ENCODE results near the gene DYNLT2. TPM values are rescaled to one million over a fixed set of nuclear protein-coding genes. Genes with fewer than 3 reads are reported as not detected.

The DYNLT2 gene
- total RNA-seq, 2 donors from 2014 or later, result 1.5 to 1.7 TPM

DNA sequence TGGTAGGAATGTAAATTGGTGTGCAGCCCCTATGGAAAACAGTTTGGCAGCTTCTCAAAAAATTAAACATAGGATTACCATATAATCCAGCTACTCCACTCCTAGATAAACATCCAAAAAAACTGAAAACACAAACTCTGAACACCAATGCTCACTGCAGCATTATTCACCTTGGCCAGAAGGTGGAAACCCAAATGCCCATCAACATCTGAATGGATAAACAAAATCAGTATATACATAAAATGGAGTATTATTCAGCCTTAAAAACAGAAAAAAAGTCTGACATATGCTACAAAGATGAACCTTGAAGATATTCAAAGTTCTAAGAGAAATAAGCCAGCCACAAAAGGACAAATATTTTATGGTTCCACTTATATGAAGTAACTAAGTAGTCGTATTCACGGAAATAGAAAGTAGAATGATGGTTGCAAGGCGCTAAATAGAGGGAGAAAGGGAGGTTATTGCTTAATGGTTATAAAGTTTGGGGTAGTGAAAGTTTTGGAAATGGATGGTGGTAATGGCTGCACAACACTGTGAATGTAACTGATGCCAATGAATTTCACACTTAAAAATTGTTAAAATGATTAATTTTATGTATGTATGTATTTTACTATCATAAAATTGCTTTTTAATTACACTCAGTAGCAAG is 31.0 kb downstream of the DYNLT2 start:
- H3K9me3 ChIP-seq (ENCODE audit: control insufficient read depth, low read length), result no peaks in the 10 kb centered on the region

DNA sequence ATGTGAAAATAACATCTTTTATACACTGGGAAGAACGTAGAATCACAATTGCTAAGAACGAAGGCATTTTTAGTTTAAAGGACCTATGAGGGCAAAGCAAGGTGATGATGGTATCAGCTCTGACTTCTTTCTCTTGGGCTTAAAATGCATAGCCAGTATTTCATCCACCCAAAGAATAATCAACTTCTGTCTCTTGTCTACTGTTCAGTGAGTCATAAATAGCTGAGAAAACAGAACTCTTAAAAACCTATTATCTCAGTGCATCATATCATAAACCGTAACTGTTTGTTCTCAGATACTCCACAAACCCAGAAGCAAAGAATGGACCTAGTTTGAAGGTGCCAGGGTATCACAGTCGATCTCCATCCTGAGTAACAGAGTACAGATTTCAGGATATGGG is 32.3 kb downstream of the DYNLT2 start:
- Mint-ChIP-seq H3K27me3 (ENCODE audit: insufficient read depth) (no peaks in the 10 kb centered on the region), H3K27ac (no peak overlapping the region), H3K9me3 (no peaks in the 10 kb centered on the region), H3K36me3 (ENCODE audit: low read depth) (peaks cover 41% of the 10 kb centered on the region), H3K4me3 (no peak overlapping the region), H3K4me1 (peaks cover 12% of the 10 kb centered on the region)
- DNase-seq, result no peak
- Histone ChIP-seq H3K9ac (ENCODE audit: extremely low read depth, low read length, poor library complexity, severe bottlenecking) (no peak overlapping the region), H3K36me3 (ENCODE audit: control insufficient read depth, insufficient read depth, low read length) (peaks cover 62% of the 10 kb centered on the region), H3K9me3 (ENCODE audit: control insufficient read depth, low read length) (no peaks in the 10 kb centered on the region), H3K4me3 (ENCODE audit: low read length) (no peak overlapping the region), H3K27ac (ENCODE audit: low read depth, low read length) (no peak overlapping the region), H3K4me1 (ENCODE audit: control insufficient read depth, insufficient read depth, low read length) (no peaks in the 10 kb centered on the region), H3K27me3 (ENCODE audit: control insufficient read depth, insufficient read depth, low read length, poor library complexity, severe bottlenecking) (no peaks in the 10 kb centered on the region)
- 96 to 100% methylated on average over 1 to 4 of the region's 4 CpGs for WGBS, 2 experiments (ENCODE audit: insufficient coverage in 1 of 2, insufficient read length in 1 of 2)
- no peak for TF ChIP-seq CTCF (conservative IDR thresholded peaks at IDR 0.05)

More for the DNA sequence above, 31.0 kb downstream of the DYNLT2 start:
- Mint-ChIP-seq H3K36me3 (ENCODE audit: low read depth) (peaks cover 30% of the 10 kb centered on the region), H3K27ac (no peak overlapping the region), H3K27me3 (ENCODE audit: insufficient read depth) (no peaks in the 10 kb centered on the region), H3K4me3 (no peak overlapping the region), H3K4me1 (peaks cover 12% of the 10 kb centered on the region), H3K9me3 (no peaks in the 10 kb centered on the region)
- TF ChIP-seq CTCF (conservative IDR thresholded peaks at IDR 0.05), result peak; percentile 55
- DNase-seq, result no peak
- Histone ChIP-seq H3K9ac (ENCODE audit: extremely low read depth, low read length, poor library complexity, severe bottlenecking) (no peak overlapping the region), H3K4me3 (ENCODE audit: low read length) (peak overlapping the region; percentile 96), H3K36me3 (ENCODE audit: control insufficient read depth, insufficient read depth, low read length) (peaks cover 50% of the 10 kb centered on the region), H3K27ac (ENCODE audit: low read depth, low read length) (no peak overlapping the region), H3K4me1 (ENCODE audit: control insufficient read depth, insufficient read depth, low read length) (no peaks in the 10 kb centered on the region), H3K27me3 (ENCODE audit: control insufficient read depth, insufficient read depth, low read length, poor library complexity, severe bottlenecking) (no peaks in the 10 kb centered on the region)
- 96 to 98% methylated on average over 3 of the region's 3 CpGs for WGBS, 2 experiments (ENCODE audit: insufficient coverage in 1 of 2, insufficient read length in 1 of 2)

DNA sequence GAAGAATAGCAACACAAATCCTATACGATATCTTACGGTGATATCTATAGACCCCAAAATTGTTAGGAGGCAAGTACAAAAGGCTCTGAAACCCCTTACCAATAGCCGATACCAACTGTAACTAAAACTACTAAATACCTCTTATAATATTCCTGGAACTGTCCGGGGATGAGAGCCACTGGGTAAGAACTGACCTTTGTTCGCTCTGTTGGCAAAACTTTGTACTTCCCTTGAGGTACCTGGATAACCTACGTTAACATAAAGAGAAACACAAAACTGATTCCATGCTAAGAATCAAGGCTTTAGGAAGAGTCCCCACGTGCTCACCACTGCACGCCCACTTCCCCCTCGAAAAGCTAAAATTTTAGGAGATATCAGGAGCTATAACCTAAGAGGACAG is 36.8 kb downstream of the DYNLT2 start:
- no peak for TF ChIP-seq CTCF (conservative IDR thresholded peaks at IDR 0.05)
- Mint-ChIP-seq H3K36me3 (ENCODE audit: low read depth) (peaks cover 60% of the 10 kb centered on the region), H3K27ac (no peak overlapping the region), H3K4me3 (no peak overlapping the region), H3K27me3 (ENCODE audit: insufficient read depth) (no peaks in the 10 kb centered on the region), H3K9me3 (no peaks in the 10 kb centered on the region), H3K4me1 (no peaks in the 10 kb centered on the region)
- Histone ChIP-seq H3K27me3 (ENCODE audit: control insufficient read depth, insufficient read depth, low read length, poor library complexity, severe bottlenecking) (no peaks in the 10 kb centered on the region), H3K4me1 (ENCODE audit: control insufficient read depth, insufficient read depth, low read length) (no peaks in the 10 kb centered on the region), H3K4me3 (ENCODE audit: low read length) (no peak overlapping the region), H3K36me3 (ENCODE audit: control insufficient read depth, insufficient read depth, low read length) (peaks cover 91% of the 10 kb centered on the region), H3K27ac (ENCODE audit: low read depth, low read length) (no peak overlapping the region), H3K9ac (ENCODE audit: extremely low read depth, low read length, poor library complexity, severe bottlenecking) (no peak overlapping the region), H3K9me3 (ENCODE audit: control insufficient read depth, low read length) (no peaks in the 10 kb centered on the region)
- WGBS, 2 experiments (ENCODE audit: insufficient coverage in 1 of 2, insufficient read length in 1 of 2), result 96 to 97% methylated on average over 8 to 9 of the region's 9 CpGs
- DNase-seq, result no peak
